ENCODE measurements around the gene DLG2. TPM values are rescaled to one million over a fixed set of nuclear protein-coding genes. Genes with fewer than 3 reads are reported as not detected.

The DLG2 gene
- total RNA-seq, 2 donors from 2014 or later = 3.8 to 16.4 TPM

DNA sequence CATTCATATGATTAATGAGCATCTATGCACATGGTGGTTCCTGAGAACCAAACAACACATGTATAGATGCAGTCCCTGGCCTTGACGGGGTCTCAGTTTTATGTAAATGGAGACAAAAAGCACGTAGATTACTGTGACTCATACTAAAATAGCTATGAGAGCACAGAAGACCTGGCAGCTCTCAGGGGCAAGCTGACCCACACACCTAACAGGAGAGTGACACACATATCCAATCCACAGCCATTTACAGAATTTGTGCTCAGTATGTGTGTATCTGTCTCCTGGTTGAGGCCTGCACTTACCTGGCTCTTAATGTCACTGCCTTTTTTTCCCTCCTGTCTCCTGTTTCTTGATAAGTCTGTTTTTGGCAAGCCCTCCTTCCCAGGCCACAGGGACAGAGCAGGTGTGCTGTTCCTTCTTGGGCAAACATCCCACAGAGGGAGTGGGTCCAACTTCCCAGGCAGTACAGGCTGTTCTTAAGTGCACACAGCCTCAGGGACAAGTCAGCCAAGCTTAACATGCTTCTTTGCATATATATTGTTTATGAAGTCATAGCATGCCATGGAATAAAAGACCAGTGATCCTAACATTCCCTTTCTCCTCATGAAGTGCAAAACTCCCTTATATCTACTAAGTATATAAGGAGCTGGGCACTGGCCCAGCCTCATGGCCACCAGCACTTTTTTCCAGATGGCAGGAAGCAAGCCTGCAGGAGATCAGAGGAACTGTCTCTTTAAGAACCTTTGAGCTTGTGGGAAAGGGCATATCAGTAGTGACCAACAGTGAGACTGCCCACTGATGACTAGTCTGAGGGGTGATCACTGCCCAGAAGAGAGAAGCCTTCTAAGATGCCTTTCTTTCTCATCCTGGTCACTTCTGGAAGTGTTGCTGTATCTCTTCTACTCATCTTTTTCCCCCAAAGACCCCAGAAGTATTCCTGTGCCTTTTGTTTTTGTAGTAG lies 2216.3 kb downstream of the DLG2 start:
- Histone ChIP-seq H3K27me3 (replicated peaks; ENCODE audit: insufficient read depth) (no peaks in the 10 kb centered on the region), H3K36me3 (no peaks in the 10 kb centered on the region), H3K4me1 (ENCODE audit: control insufficient read depth in 1 of 2, low read depth in 2 of 2) (no peaks in the 10 kb centered on the region), H3K9me3 (no peaks in the 10 kb centered on the region), H3K27ac (no peak overlapping the region), H3K4me3 (no peak overlapping the region)
- ATAC-seq (ENCODE audit: insufficient number of reproducible peaks, low FRiP score, low read depth) = no peak
- TF ChIP-seq, protein P1, sequence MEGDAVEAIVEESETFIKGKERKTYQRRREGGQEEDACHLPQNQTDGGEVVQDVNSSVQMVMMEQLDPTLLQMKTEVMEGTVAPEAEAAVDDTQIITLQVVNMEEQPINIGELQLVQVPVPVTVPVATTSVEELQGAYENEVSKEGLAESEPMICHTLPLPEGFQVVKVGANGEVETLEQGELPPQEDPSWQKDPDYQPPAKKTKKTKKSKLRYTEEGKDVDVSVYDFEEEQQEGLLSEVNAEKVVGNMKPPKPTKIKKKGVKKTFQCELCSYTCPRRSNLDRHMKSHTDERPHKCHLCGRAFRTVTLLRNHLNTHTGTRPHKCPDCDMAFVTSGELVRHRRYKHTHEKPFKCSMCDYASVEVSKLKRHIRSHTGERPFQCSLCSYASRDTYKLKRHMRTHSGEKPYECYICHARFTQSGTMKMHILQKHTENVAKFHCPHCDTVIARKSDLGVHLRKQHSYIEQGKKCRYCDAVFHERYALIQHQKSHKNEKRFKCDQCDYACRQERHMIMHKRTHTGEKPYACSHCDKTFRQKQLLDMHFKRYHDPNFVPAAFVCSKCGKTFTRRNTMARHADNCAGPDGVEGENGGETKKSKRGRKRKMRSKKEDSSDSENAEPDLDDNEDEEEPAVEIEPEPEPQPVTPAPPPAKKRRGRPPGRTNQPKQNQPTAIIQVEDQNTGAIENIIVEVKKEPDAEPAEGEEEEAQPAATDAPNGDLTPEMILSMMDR (IDR thresholded peaks at IDR 0.05) = no peak
- DNase-seq (ENCODE audit: low spot score) = no peak

DNA sequence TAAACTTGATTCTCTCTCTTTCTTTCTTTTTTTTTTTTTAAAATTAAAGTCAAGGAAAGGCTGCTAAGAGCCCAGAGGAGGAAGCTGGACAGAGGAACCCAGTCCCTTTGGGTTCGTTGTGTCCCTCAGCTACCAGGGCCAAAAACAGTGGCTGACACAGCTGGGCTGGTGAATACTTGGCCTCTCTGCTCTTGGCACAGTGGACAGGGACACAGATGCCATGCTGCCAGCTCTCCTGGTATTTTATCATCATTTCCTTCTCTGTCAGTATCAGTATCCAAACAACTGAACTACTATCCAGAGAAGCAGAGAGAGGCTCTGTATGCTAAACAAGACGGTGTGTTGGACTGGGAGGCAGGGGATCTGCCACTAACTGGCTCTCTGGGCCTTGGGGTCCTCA lies 2217.3 kb downstream of the DLG2 start:
- Histone ChIP-seq H3K4me1 (ENCODE audit: control insufficient read depth in 1 of 2, low read depth in 2 of 2) (no peaks in the 10 kb centered on the region), H3K27me3 (replicated peaks; ENCODE audit: insufficient read depth) (no peaks in the 10 kb centered on the region), H3K4me3 (no peak overlapping the region), H3K9me3 (no peaks in the 10 kb centered on the region), H3K27ac (no peak overlapping the region), H3K36me3 (no peaks in the 10 kb centered on the region)
- no peak for DNase-seq (ENCODE audit: low spot score)
- TF ChIP-seq, protein P1 (IDR thresholded peaks at IDR 0.05) = no peak
- no peak for ATAC-seq (ENCODE audit: insufficient number of reproducible peaks, low FRiP score, low read depth)

DNA sequence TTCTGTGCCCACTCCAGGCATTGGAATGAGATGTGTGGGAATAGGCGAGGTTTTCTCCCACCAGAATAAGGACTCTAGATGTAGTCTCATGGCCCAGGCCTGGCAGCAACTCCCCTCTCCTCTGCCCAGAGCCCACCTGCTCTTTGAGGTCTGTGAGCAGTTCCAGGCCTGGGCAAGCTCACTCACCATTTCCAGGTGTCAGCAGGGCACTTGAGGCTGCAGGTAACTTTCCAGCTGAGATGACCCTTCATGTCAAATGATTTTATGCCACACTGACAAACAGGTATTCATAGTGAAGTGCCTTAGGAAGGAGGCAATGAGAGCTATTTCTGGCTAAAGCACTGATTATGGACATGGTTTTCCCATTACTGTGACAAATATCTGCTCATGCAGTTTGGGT lies 2217.7 kb downstream of the DLG2 start:
- H3K4me1 ChIP-seq (ENCODE audit: control insufficient read depth in 1 of 2, low read depth in 2 of 2) = no peaks in the 10 kb centered on the region
- no peak for DNase-seq (ENCODE audit: low spot score)
- H3K36me3 ChIP-seq = no peaks in the 10 kb centered on the region
- ATAC-seq (ENCODE audit: insufficient number of reproducible peaks, low FRiP score, low read depth) = no peak
- TF ChIP-seq, protein P1 (IDR thresholded peaks at IDR 0.05) = no peak
- no peaks in the 10 kb centered on the region for H3K9me3 ChIP-seq
- no peak overlapping the region for H3K27ac ChIP-seq
- no peaks in the 10 kb centered on the region for H3K27me3 ChIP-seq (replicated peaks; ENCODE audit: insufficient read depth)
- no peak overlapping the region for H3K4me3 ChIP-seq

DNA sequence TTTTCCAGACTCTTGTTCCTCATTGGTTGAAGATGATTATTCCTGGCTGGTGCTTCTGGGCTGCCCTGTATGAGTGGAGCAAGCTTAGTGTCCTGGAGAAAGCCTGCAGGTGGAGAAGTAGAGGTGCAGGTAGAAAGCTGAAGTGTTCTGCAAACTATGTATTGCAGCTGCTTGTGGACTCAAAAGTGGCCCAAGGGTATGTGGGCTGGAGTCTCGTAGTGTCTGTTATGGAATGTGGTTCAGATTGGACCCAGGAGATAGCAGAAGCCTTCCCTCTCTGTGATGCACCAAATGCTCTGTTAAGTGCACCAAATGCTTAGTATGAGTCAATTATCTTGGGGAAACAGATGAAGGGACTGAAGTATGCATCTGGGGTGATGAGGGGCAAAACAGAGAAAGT lies 2218.2 kb downstream of the DLG2 start:
- H3K9me3 ChIP-seq = no peaks in the 10 kb centered on the region
- no peak for ATAC-seq (ENCODE audit: insufficient number of reproducible peaks, low FRiP score, low read depth)
- no peaks in the 10 kb centered on the region for H3K36me3 ChIP-seq
- TF ChIP-seq, protein P1 (IDR thresholded peaks at IDR 0.05) = no peak
- no peak overlapping the region for H3K4me3 ChIP-seq
- H3K27me3 ChIP-seq (replicated peaks; ENCODE audit: insufficient read depth) = no peaks in the 10 kb centered on the region
- H3K27ac ChIP-seq = no peak overlapping the region
- DNase-seq (ENCODE audit: low spot score) = no peak
- no peaks in the 10 kb centered on the region for H3K4me1 ChIP-seq (ENCODE audit: control insufficient read depth in 1 of 2, low read depth in 2 of 2)

Other genes with a start within 250 kb of the DLG2 start
- gene TMEM126B, start 1.2 kb upstream of the DLG2 start, total RNA-seq = 10 to 100 TPM; 36.8 to 51.7 TPM
- gene TMEM126A, start 20.6 kb upstream of the DLG2 start, total RNA-seq = 10 to 100 TPM; 11.0 to 25.4 TPM
- gene CREBZF, start 37.8 kb upstream of the DLG2 start, total RNA-seq = 10 to 100 TPM; 74.9 to 88.3 TPM
- 1 to 10 TPM in 1 of 2 donors, under 1 TPM in 1; 0.81 to 2.3 TPM for gene CCDC89, start 58.9 kb upstream of the DLG2 start, total RNA-seq
- gene SYTL2, start 183.8 kb upstream of the DLG2 start, total RNA-seq = 10 to 100 TPM; 27.8 to 36.0 TPM
- not detected for gene CCDC83, start 228.0 kb upstream of the DLG2 start, total RNA-seq

Data from thoracic aorta (tissue), 2 donors.